ENCODE data around the gene NTPCR.
A peak's percentile ranks its signal among the peaks of the same experiment; 100 is the strongest.

NTPCR gene

DNA sequence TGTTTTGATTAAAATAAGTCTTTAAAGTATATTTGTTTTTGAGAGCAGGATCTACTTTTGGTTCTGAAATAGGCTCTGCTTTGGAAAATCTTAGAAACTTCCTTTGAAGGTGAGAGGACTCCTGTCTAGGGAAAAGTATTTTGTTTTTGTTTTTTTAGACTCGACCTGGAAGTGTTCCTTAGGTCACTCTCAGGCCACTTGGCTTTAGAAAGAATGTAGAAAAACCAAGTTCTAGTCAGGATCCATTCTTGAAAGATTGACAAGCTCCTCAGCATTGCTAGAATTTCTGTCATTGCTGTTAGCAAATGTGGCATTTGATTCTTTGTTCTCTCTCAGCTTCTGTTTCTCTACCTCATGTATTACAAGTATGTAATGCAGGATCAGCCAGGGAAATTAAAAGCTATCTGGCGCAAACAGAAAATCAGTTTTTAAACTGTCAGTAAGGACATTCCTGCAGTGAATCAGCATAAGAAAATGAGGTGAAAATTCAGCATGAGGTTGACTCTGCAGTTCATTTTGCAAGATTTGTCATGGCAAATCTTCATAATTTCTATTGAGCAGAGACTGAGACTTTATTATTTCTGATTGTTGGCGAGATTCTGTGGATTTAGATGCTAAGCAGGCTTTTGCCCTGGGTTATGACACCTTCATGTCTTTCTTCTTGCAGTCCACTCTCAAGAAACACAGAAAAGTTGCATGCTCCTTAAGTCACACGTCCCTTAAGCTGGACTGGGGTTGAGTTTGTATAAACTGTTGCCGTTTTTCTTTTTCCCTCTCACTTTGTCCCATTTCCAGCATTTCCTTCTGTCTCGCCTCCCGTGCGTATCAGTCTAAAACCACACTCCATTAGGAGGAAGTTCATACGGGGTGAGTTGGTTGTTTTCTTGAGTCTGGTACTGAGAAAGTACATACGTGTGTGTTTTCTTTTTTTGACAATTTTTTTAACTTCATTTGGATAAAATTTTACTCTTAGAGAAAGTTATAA lies 12.6 kb downstream of the NTPCR start:
- no peak for DNase-seq (ENCODE audit: low spot score)

DNA sequence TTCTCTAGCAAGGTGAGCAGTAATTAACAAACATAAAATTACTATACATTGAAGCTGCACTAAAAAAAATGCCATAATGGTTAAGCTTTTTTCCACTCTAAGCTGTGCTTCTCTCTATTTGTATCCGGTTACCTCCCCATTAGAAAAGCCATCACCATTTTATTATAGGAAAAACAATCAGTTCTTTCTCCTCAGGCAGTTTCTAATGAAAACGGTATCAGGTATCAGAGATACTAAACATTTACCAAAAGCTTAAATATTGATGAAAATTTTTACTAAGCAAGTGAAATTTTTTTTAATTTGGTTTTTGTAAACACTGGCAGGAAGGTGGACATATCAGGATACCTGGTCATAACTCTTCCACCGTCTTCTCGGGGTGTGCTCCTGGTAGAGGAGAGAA lies 14.2 kb downstream of the NTPCR start:
- DNase-seq (ENCODE audit: low spot score) = no peak

DNA sequence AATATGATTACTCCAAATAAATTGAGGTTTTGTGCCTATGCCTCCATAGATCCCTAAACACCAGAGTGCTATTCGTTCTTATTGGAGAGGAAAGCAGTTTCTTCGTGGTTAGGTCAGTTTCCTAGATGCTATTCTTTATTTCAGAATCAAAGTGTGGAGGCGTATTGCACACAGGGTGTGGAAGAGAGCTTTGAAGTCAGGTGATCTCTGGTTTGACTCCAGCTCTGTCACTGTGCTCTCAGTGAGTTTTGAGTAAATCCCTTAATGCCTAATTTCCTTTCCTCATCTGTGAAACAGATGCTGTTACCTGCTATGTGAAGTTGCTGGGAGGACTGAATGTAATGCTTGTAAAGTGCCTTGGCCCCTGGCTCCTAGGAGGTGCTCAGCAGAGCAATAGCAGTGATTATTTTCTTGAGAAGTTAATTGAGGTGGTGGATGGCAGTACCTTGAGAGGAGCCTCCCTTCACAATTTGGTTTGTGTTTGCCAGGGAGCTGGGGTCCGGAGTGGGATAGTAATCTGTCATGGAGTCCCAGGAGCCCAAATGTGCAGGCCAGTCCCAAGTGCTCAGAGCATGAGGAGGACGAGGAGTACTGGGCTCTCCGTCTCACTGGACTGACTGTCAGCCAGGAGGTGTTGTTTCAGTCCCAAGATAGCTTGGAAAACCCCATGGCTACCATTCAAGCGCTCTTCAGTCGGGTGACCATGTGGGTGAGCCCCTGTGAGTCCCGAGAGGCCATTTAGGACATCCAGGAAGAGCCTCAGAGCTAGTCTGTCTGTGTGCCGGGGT lies 14.9 kb downstream of the NTPCR start:
- DNase-seq (ENCODE audit: low spot score) = no peak

DNA sequence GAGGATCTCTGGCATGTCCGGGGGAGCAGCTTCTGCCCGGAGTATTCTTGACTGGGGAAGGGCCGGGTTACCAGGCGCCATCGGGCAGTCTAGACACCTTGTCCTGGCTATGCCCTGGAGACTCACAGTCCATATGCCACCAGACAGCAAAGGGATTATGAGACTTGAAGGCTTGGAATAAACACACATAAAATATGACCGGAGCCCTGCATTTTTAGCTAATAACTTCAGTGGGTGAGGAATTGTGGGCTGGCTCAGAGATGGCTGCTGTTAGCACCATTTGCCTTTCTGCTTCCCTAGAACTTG lies 15.5 kb downstream of the NTPCR start:
- no peak for DNase-seq (ENCODE audit: low spot score)

DNA sequence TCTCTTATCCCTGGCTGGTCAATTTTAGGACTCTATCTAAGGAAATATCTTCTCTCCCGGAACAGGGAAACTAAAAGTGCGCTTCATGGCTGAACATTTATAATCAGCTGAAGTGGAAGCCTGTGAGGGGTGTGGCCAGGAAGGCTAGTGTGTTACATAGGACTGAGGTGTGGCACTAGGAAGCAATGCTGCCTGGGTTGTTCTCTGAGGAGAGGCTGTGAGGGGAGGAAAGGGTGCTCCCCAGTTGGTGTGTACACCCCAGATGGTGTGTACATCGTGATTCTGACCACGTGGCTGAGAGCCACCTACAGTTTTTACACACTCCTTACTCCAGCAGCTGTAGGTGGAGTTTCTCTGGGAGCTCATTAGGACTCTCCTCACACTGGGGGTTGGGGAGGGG lies 16.3 kb downstream of the NTPCR start:
- DNase-seq (ENCODE audit: low spot score) = no peak

DNA sequence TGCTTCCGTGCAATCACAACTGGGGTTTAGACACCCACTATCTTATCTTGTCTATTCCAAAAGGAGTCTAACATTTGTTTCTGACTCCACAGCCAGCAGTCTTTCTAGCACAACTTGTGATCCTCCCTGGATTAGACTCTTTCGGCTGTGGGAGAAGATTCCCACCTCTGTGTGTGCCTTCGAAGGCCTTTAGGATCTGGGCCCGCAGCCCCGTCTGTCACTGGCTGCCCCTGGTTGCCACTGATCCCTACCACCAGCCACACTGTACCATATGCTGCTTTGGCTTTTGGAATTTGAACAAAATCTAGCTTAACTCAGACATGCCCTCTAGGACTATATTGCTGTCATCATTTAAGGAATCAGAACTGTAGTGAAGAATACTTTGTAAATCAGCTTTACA lies 18.0 kb downstream of the NTPCR start:
- no peak for DNase-seq (ENCODE audit: low spot score)

DNA sequence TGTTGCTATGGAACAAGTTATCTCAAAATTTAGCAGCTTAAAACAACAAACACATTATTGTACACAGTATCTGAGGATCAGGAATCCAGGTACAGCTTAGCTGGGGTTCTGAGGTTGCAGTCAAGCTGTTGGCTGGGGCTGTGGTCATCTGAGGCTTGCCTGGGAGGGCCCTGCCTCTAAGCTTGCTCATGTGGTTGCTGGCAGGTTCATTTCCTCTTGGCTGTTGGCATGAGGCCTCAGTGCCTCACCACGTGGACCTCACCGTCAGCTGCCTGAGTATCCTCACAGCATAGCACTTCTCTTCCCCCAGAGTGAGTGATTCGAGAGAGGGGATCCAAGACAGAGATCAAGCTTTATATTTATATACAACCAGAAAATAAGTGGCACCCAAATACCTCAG lies 18.6 kb downstream of the NTPCR start:
- DNase-seq (ENCODE audit: low spot score) = no peak

DNA sequence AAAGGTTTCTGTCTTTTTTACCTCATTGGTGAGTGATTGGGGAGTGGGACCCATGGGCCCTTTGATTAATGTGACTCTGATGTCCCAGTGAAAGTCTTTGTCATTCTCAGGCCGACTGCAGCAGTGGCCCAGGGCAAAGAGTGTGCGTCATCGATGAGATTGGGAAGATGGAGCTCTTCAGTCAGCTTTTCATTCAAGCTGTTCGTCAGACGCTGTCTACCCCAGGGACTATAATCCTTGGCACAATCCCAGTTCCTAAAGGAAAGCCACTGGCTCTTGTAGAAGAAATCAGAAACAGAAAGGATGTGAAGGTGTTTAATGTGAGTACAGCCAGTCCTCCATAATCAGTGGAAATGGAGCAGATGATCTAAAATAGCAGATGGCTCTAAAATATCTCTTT lies 19.4 kb downstream of the NTPCR start:
- no peak for DNase-seq (ENCODE audit: low spot score)

DNA sequence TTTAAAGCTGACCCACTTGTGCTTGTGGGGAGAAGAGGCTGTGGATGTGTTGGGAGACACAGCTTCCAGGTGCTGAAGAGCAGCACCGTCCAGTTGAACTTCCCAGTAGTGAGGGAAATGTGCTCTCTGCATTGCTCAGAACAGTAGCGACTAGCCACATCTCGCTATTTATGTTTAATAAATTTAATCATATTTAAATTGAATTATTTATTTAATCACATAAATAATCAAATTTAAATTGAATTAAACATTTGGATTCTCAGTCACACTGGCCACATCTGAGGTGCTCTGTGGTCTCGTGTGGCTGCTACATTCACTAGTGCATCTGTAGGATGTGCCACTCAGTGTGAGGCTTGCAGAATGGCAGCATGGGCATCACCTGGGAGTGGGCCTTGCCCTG lies 20.1 kb downstream of the NTPCR start:
- no peak for DNase-seq (ENCODE audit: low spot score)

DNA sequence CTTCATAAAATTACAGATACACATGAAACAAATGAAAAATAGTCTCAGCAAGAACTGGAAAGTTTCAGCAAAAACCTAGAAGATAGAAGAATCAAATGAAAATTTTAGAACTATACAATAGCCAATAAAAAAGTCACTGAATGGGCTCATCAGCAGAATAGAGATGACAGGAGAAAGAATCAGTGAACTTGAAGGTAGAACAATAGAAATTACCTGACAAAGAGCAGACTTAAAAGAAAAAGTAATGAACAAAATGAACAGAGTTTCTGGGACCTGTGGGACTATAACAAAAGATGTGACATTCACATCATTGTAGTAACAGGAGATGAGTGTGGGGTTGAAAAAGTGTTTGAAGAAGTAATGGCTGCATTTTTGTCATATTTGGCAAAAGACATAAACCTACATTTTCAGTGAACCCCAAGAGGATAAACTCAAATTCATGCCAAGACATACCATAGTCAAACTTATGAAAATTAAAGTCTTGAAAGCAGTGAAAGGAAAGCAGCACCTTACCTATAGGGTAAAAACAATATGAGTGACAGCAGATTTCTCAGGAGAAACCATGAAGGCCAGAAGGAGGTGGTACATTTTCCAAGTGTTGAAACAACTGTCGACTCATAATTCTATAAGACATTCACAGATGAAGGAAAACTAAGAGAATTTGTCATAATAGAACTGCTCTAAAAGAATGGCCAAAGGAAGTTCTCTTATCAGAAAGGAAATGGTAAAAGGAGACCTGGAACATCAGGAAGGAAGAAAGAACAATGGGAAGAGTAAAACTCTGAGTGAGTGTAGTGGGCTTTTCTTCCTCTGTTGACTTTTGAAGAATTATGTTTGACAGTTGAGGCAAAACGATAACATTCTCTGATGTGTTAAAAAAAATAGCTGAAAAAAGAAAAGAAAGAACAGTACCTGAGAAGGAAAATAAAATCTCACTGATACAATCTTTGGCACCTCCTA lies 23.5 kb downstream of the NTPCR start:
- no peak for DNase-seq (ENCODE audit: low spot score)

DNA sequence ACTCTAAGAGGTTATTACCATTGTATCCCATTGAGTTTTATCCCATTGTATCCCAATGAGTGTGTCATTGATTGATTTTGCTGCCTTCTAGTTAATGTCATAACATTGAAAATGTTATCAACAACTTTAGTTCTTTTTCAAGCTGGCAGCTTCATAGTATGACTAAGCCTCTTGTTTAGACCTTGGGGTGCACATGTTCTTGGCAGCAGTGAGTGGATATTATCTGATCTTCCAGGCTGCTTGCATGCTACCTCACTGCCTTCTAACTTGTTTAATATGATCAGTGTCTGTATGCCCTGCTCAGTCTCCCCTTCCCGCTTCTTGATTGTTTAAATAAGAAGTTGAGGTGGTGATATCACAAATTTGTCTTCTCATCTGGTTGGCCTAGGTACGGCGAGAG lies 24.6 kb downstream of the NTPCR start:
- peak; percentile 53 for DNase-seq (ENCODE audit: low spot score)

DNA sequence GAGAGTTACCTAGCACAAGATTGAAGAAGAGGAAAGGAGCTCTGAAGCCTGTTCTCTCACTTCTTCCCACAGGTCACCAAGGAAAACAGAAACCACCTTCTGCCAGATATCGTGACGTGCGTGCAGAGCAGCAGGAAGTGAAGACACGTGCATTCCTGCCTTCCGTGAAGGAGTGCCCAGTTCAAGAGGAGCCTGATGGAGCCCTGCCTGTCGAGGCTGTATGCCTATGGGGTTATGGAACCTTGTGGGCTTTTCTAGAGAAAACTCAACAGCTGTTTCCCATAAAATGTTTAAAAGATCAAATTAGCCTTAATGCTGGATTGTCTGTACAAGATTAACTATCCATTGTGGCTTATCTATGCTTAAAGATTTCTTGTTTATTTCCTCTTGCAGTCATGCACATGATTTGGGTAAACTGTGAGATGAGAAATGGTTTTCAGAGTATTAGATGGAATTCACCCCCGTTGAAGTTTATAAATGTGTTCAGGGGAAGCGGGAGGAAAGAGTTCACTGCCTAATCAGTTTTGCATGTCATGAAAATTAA lies 27.8 kb downstream of the NTPCR start:
- DNase-seq (ENCODE audit: low spot score) = peak; percentile 12

DNA sequence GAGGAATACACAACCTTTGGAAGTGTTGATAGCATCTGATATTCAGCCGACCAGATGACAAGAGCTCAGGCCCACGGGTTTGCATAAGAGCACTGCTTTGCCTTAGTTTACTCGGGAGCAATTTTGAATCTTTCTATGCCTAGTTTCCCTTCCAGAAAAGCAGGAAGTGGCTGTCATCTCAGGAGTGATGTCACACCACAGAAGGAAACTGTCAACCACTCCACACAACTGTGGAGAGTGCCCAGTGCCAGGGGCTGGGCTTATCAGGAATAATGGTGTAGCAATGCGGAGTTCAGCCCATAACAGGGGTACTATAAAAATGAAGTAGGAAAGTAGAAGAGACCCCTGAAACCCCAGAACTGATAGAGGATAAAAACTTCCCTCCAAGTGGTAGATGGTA lies 28.4 kb downstream of the NTPCR start:
- peak; percentile 3 for DNase-seq (ENCODE audit: low spot score)

DNA sequence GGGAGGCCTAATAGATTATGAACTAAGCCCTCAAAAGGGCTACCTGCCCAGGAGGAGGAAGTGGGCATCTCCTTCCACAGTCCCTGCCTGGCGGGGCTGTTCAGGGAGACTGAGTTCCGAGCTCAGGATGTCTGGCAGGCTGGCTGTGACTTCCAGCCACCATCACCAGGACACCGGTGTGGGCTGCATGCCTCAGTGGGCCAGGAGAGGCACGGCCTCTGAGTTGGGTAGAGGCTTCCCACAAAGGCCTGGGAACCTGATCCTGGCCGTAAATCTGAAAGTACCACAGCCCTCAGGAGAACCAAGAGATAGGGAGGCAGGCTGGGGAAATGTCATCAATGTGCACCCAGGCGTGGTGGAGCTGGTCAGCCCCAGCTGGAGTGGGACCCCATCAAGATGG lies 29.1 kb downstream of the NTPCR start:
- DNase-seq (ENCODE audit: low spot score) = no peak

DNA sequence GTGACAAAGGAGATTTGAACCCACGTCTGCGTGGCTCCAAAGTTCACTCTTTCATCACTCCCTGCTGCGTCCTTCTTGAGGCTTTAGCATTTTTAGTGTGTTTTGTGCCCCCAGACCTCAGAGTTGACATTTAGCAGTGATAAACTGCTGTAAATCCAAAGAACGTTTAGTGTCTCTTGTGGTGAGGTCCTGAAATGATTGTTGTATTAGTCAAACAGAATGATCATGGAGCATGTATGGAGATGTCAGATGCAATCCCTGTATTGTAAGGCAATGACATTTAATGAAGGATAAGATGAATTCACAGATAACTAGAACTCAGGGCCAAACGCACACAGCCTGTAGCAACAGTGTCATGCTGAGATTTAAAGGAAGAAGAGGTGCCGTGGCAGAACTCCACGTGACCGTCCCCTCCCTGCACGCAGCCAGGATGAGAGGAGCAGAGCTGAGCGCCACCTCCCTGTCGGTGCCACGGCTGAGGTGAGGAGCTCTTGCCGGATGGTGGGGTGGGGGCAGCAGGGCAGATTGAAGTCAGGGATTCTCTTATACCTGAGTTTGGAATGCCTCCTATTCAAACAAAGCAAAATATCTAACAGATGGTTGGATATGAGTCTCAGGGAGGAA lies 30.1 kb downstream of the NTPCR start:
- no peak for DNase-seq (ENCODE audit: low spot score)

DNA sequence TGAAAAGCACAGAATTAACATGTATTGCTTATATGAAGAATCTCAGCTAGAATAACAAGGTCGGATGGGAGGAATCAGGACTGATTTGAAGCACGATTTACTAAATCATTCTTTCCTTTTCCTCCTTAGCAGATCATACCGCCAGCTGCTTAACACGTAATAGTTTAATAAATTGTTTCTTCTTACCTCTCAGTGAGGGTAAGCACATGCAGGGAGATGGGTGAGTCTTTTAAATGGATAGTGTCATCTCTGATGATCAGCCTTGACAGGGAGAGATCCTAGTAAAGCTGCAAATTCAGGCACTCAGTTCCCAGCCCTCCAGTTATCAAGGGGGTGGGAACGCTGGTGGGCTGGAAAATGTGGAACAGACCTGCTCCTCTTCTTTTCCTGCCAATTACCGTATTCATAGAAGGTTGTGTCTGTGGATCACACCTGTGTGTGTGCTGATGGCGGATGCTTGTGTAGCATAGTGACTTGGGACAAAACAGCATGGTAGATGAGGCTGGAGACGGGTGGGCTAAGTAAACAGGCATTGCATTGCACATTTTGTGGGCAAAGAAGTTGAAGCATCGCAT lies 30.7 kb downstream of the NTPCR start:
- DNase-seq (ENCODE audit: low spot score) = no peak

DNA sequence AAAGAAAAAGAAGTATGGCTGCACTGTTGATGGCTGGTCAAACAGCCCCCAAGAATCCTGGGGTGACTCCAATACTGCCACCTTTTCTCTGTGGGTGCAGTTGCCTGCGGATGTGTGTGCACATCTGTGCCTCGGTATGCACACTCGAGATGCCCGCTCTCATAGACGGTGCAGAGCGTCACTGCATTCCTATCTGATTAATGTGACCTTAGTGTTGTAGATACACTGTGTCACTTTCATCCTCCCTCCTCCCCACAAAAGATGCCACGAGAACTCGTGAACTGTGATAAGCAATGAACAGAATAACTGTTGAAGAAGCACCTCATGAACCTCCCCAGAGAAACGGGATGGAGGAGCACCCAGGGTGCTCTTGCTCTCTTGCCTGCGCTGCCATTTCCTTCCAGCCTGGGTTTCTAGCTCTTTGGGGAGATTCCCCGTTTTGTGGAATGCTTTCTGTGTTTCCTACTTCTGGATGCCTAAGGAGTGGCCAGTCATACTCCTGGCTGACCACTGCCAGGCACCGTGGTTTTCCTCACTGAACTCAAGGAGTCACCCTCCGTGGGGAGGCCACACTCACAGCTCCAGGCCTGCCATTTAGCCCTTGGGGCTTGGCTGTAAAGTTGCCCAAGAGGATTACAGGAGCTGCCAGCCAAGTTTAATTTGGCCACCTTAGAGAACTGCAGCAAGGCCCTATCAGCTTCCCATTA lies 32.0 kb downstream of the NTPCR start:
- no peak for DNase-seq (ENCODE audit: low spot score)

DNA sequence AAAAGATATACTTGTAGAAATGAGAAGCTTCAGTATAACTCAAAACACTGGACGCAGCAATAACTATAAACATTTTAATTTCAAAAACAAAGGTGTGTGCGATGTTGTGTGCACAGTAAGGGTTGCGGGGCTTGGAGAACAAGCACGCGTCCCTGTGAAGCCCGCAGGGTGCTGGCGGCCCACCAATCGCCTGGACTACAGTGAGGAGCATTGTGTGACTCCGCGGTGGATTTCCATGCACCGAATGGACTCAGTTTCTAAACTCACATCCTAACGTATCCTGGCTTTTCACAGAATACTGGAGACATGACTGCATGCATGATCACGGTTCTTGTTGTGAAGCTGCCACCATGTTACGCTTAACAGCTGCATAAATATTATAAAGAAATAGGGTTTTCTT lies 33.0 kb downstream of the NTPCR start:
- no peak for DNase-seq (ENCODE audit: low spot score)

DNA sequence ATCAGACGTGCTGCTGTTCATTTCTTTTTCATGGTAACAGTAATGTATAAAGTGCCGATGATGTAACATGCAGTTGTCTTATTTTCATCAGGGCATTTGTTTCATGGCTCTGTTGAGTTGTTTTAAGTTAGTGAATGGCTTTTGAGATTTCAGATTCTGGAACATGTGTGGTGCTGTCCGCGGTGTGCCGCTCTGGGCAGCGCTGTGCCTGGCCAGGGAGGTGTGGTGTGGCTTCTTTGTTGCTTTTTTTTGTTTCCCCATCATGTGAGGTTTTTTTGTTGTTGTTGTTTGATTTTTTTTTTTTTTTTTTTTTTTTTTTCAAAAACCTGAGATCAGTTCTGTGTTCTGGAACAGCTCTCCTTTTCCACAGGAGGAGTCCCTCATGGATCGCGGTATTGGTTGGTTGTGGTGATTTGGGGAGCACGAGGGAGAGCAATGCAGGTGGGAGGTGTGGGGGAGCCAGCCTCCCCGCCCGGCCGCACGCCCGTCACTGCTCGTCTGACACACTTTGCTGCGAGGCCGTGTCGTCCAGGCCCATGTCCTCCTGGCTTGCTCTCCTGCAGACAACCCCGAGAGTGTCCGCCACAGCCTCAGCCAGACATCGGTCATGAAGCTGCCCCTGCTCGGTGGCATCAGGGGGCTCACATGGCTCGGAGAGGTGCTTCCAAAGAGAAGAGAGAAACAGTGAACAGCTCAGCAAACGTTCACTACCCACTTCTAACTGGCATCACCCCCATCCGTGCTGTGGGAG lies 33.6 kb downstream of the NTPCR start:
- no peak for DNase-seq (ENCODE audit: low spot score)
